ENCODE measurements around the gene MPO.

MPO gene

GRCh38 chr17:58327363-58328194, 46.8 kb upstream of the MPO start:
- no peak overlapping the region for H2BK15ac ChIP-seq (replicated peaks; ENCODE audit: low read depth)
- H3K27me3 ChIP-seq (ENCODE audit: insufficient read depth, low read length, poor library complexity) = no peaks in the 10 kb centered on the region
- H2BK120ac ChIP-seq (ENCODE audit: low read depth, low read length) = no peak overlapping the region
- peaks cover 3% of the 10 kb centered on the region for H3K4me1 ChIP-seq (ENCODE audit: control insufficient read depth, low read depth, low read length)
- H3K4me3 ChIP-seq (ENCODE audit: low read length) = no peak overlapping the region
- H2AK5ac ChIP-seq (ENCODE audit: low read length) = no peak overlapping the region
- no peak overlapping the region for H3K18ac ChIP-seq (ENCODE audit: low read length)
- H2BK5ac ChIP-seq (ENCODE audit: low read length) = no peak overlapping the region
- H3K4ac ChIP-seq (ENCODE audit: low read depth, low read length) = no peak overlapping the region
- no peak overlapping the region for H3K23ac ChIP-seq (ENCODE audit: low read length)
- no peak overlapping the region for H3K9ac ChIP-seq (ENCODE audit: low read length)
- H3K56ac ChIP-seq (ENCODE audit: low read length) = no peak overlapping the region
- no peak overlapping the region for H4K8ac ChIP-seq (ENCODE audit: low read depth, low read length)
- DNase-seq = no peak
- H3K36me3 ChIP-seq (ENCODE audit: control insufficient read depth, insufficient read depth, low read length) = no peaks in the 10 kb centered on the region
- no CpG with 5 or more reads among the region's 19 CpGs for WGBS (ENCODE audit: extremely low coverage, insufficient coverage, low lambda C conversion rate)
- no peaks in the 10 kb centered on the region for H3K79me1 ChIP-seq (ENCODE audit: low read length)
- no peak overlapping the region for H4K5ac ChIP-seq (ENCODE audit: low read length)
- H3K27ac ChIP-seq (ENCODE audit: low read depth, low read length) = no peak overlapping the region
- no peaks in the 10 kb centered on the region for H3K79me2 ChIP-seq (ENCODE audit: control insufficient read depth, insufficient read depth, low read length)
- H3K4me2 ChIP-seq (ENCODE audit: low read length) = no peak overlapping the region

DNA sequence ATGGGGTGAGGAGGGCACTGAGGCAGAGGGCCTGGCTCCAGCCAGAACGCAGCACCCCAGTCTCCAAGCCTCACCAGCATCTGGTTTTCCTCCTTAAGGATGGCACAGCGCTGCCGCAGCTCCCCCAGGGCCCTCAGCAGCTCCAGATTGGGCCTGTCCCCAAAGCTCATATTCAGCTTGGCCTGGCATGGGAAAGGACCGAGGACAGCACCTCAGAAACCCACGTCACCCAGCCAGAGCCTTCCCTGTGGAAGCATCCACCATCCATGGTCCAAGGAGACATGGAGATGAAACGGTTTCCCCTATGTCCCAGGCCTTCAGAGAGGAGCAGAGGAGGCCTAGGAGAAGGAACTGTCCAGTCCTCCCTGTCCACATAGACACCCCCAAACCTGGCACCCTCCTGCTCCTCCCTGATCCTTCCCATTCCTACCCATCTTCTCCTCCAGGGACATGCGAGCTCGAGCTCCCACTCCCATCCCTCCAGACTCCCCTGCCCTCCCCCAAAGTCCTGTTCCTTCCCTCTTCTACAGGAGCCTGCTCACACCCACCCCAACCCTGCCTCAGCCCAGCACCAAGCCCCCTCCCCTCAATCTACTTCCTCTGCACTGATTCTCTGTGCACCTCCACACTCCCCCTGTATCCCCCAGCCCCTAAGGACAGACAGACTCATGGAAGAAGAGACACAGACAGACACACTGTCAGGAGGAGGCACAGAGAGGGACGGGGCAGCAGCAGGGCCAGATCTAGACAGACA, 46.1 kb upstream of the MPO start:
- no peaks in the 10 kb centered on the region for H3K79me2 ChIP-seq (ENCODE audit: control insufficient read depth, insufficient read depth, low read length)
- no peak overlapping the region for H3K4ac ChIP-seq (ENCODE audit: low read depth, low read length)
- H4K5ac ChIP-seq (ENCODE audit: low read length) = no peak overlapping the region
- no peaks in the 10 kb centered on the region for H3K79me1 ChIP-seq (ENCODE audit: low read length)
- H3K27ac ChIP-seq (ENCODE audit: low read depth, low read length) = no peak overlapping the region
- H3K18ac ChIP-seq (ENCODE audit: low read length) = no peak overlapping the region
- no peaks in the 10 kb centered on the region for H3K27me3 ChIP-seq (ENCODE audit: insufficient read depth, low read length, poor library complexity)
- H3K36me3 ChIP-seq (ENCODE audit: control insufficient read depth, insufficient read depth, low read length) = no peaks in the 10 kb centered on the region
- no peak overlapping the region for H2BK5ac ChIP-seq (ENCODE audit: low read length)
- WGBS (ENCODE audit: extremely low coverage, insufficient coverage, low lambda C conversion rate) = no CpG with 5 or more reads among the region's 9 CpGs
- no peak overlapping the region for H3K4me2 ChIP-seq (ENCODE audit: low read length)
- H3K9ac ChIP-seq (ENCODE audit: low read length) = no peak overlapping the region
- peaks cover 3% of the 10 kb centered on the region for H3K4me1 ChIP-seq (ENCODE audit: control insufficient read depth, low read depth, low read length)
- DNase-seq = no peak
- H3K4me3 ChIP-seq (ENCODE audit: low read length) = no peak overlapping the region
- no peak overlapping the region for H3K23ac ChIP-seq (ENCODE audit: low read length)
- no peak overlapping the region for H4K8ac ChIP-seq (ENCODE audit: low read depth, low read length)
- H2BK120ac ChIP-seq (ENCODE audit: low read depth, low read length) = no peak overlapping the region
- no peak overlapping the region for H2BK15ac ChIP-seq (replicated peaks; ENCODE audit: low read depth)
- no peak overlapping the region for H3K56ac ChIP-seq (ENCODE audit: low read length)
- H2AK5ac ChIP-seq (ENCODE audit: low read length) = no peak overlapping the region

DNA sequence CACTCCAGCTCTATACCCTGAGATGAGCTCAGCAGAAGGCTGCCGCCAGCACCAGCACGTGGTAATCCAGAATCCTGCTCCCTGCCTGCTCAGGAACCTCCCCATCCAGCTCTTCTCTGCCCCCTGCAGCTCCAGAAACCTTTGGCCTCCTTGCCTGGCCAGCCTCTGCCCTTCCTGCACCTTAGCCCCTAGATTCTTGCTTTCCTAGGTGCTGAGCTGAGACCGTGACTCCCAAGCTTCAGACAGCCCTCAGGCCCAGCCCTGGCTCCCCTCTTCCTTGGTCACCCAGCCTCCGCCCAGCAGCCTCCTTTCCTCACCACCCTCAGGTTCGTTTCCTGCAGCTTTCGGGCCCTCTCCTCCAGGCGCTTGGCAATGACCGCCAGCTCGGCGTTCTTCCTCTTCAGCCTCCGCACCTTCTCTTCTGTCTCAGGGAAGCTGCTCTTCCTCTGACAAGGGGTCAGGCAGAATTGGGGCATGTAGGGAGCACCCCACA, 45.3 kb upstream of the MPO start:
- Histone ChIP-seq H2BK120ac (ENCODE audit: low read depth, low read length) (no peak overlapping the region), H3K79me1 (ENCODE audit: low read length) (no peaks in the 10 kb centered on the region), H3K23ac (ENCODE audit: low read length) (no peak overlapping the region), H3K4me2 (ENCODE audit: low read length) (no peak overlapping the region), H2BK5ac (ENCODE audit: low read length) (no peak overlapping the region), H4K5ac (ENCODE audit: low read length) (no peak overlapping the region), H3K4me1 (ENCODE audit: control insufficient read depth, low read depth, low read length) (peaks cover 2% of the 10 kb centered on the region), H3K18ac (ENCODE audit: low read length) (no peak overlapping the region), H3K79me2 (ENCODE audit: control insufficient read depth, insufficient read depth, low read length) (no peaks in the 10 kb centered on the region), H3K56ac (ENCODE audit: low read length) (no peak overlapping the region), H2BK15ac (replicated peaks; ENCODE audit: low read depth) (no peak overlapping the region), H3K4ac (ENCODE audit: low read depth, low read length) (no peak overlapping the region), H3K4me3 (ENCODE audit: low read length) (no peak overlapping the region), H3K27ac (ENCODE audit: low read depth, low read length) (no peak overlapping the region), H2AK5ac (ENCODE audit: low read length) (no peak overlapping the region), H3K36me3 (ENCODE audit: control insufficient read depth, insufficient read depth, low read length) (no peaks in the 10 kb centered on the region), H4K8ac (ENCODE audit: low read depth, low read length) (no peak overlapping the region), H3K9ac (ENCODE audit: low read length) (no peak overlapping the region), H3K27me3 (ENCODE audit: insufficient read depth, low read length, poor library complexity) (no peaks in the 10 kb centered on the region)
- DNase-seq = peak; percentile 57
- WGBS (ENCODE audit: extremely low coverage, insufficient coverage, low lambda C conversion rate) = no CpG with 5 or more reads among the region's 11 CpGs

DNA sequence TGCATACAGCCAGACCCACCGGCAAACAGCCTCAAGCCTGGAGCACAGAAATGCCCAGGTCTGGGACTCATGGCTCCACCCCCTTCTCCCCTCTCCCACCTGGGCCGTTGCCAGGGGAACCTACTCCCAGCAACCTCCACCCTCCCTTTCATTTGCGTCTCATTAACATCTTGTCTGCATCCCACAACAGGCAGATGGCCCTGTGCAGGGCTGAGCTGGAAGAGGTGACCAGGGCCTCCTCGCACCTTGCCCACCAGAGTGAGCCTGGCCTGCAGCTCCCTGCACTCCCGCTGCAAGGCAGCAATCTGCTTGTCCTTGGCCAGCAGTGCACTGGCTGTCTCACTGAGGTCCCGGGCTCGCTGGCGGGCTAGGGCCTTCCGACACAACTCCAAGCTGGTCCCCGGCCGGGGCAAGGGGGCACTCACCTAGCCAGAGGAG, 44.6 kb upstream of the MPO start:
- no peak overlapping the region for H3K23ac ChIP-seq (ENCODE audit: low read length)
- H2BK5ac ChIP-seq (ENCODE audit: low read length) = no peak overlapping the region
- H3K56ac ChIP-seq (ENCODE audit: low read length) = no peak overlapping the region
- no peaks in the 10 kb centered on the region for H3K4me1 ChIP-seq (ENCODE audit: control insufficient read depth, low read depth, low read length)
- DNase-seq = peak; percentile 83
- no peak overlapping the region for H3K4ac ChIP-seq (ENCODE audit: low read depth, low read length)
- H4K8ac ChIP-seq (ENCODE audit: low read depth, low read length) = no peak overlapping the region
- no peak overlapping the region for H2AK5ac ChIP-seq (ENCODE audit: low read length)
- no peak overlapping the region for H4K5ac ChIP-seq (ENCODE audit: low read length)
- no peaks in the 10 kb centered on the region for H3K79me2 ChIP-seq (ENCODE audit: control insufficient read depth, insufficient read depth, low read length)
- H3K27ac ChIP-seq (ENCODE audit: low read depth, low read length) = no peak overlapping the region
- no peaks in the 10 kb centered on the region for H3K79me1 ChIP-seq (ENCODE audit: low read length)
- WGBS (ENCODE audit: extremely low coverage, insufficient coverage, low lambda C conversion rate) = no CpG with 5 or more reads among the region's 11 CpGs
- no peak overlapping the region for H2BK120ac ChIP-seq (ENCODE audit: low read depth, low read length)
- no peak overlapping the region for H2BK15ac ChIP-seq (replicated peaks; ENCODE audit: low read depth)
- no peak overlapping the region for H3K9ac ChIP-seq (ENCODE audit: low read length)
- H3K18ac ChIP-seq (ENCODE audit: low read length) = no peak overlapping the region
- no peaks in the 10 kb centered on the region for H3K36me3 ChIP-seq (ENCODE audit: control insufficient read depth, insufficient read depth, low read length)
- no peak overlapping the region for H3K4me3 ChIP-seq (ENCODE audit: low read length)
- H3K4me2 ChIP-seq (ENCODE audit: low read length) = no peak overlapping the region
- no peaks in the 10 kb centered on the region for H3K27me3 ChIP-seq (ENCODE audit: insufficient read depth, low read length, poor library complexity)

- no peak overlapping the region for H4K8ac ChIP-seq (ENCODE audit: low read depth, low read length)
- no peaks in the 10 kb centered on the region for H3K36me3 ChIP-seq (ENCODE audit: control insufficient read depth, insufficient read depth, low read length)
- no peaks in the 10 kb centered on the region for H3K4me1 ChIP-seq (ENCODE audit: control insufficient read depth, low read depth, low read length)
- H2BK120ac ChIP-seq (ENCODE audit: low read depth, low read length) = no peak overlapping the region
- no peaks in the 10 kb centered on the region for H3K79me2 ChIP-seq (ENCODE audit: control insufficient read depth, insufficient read depth, low read length)
- no peak overlapping the region for H3K27ac ChIP-seq (ENCODE audit: low read depth, low read length)
- H3K18ac ChIP-seq (ENCODE audit: low read length) = peak overlapping the region; percentile 34
- H3K23ac ChIP-seq (ENCODE audit: low read length) = peak overlapping the region; percentile 37
- H3K27me3 ChIP-seq (ENCODE audit: insufficient read depth, low read length, poor library complexity) = no peaks in the 10 kb centered on the region
- H2AK5ac ChIP-seq (ENCODE audit: low read length) = no peak overlapping the region
- peak overlapping the region; percentile 57 for H3K9ac ChIP-seq (ENCODE audit: low read length)
- peak overlapping the region; percentile 39 for H3K4me3 ChIP-seq (ENCODE audit: low read length)
- H3K79me1 ChIP-seq (ENCODE audit: low read length) = no peaks in the 10 kb centered on the region
- H4K5ac ChIP-seq (ENCODE audit: low read length) = no peak overlapping the region
- no peak overlapping the region for H2BK15ac ChIP-seq (replicated peaks; ENCODE audit: low read depth)
- peak overlapping the region; percentile 72 for H3K4me2 ChIP-seq (ENCODE audit: low read length)
- peak; percentile 62 for DNase-seq
- no CpG with 5 or more reads among the region's 66 CpGs for WGBS (ENCODE audit: extremely low coverage, insufficient coverage, low lambda C conversion rate)
- no peak overlapping the region for H2BK5ac ChIP-seq (ENCODE audit: low read length)
- peak overlapping the region; percentile 92 for H3K56ac ChIP-seq (ENCODE audit: low read length)
- H3K4ac ChIP-seq (ENCODE audit: low read depth, low read length) = no peak overlapping the region
Observed at GRCh38 chr17:58324409-58325288, 43.9 kb upstream of the MPO start.
